Tibial nerve (tissue), 4 donors: ENCODE data around the gene FUT6.
A peak's percentile ranks its signal among the peaks of the same experiment; 100 is the strongest.

Experiments
- CTCF ChIP-seq, 5 experiments: fragments of 200-600 bp in 3 of 5; fragments of 450-650 bp in 2 of 5; sonication (generic) in 3 of 5; IDR thresholded peaks; one replicate each; pipeline ENCODE4 v1.5.1; 2016 to 2019; ENCODE audit warnings: antibody characterized with exemption in 5 of 5, mild to moderate bottlenecking in 3 of 5, moderate library complexity in 2 of 5
- EP300 ChIP-seq, 2 donors: sonication (generic); formaldehyde crosslinking; IDR thresholded peaks; one replicate each; pipeline ENCODE4 v1.6.1; 2017; ENCODE audit warnings: antibody characterized with exemption in 2 of 2, mild to moderate bottlenecking in 1 of 2
- POLR2A ChIP-seq, 2 donors: fragments of 450-650 bp; IDR thresholded peaks; one replicate each; pipeline ENCODE4 v1.6.1; 2017; ENCODE audit warnings: antibody characterized with exemption in 2 of 2, mild to moderate bottlenecking in 2 of 2, moderate library complexity in 2 of 2

- peak in 2 of 5 experiments; percentile 33 to 42 for TF ChIP-seq CTCF (IDR thresholded peaks at IDR 0.05)
- TF ChIP-seq POLR2A (IDR thresholded peaks at IDR 0.05), result peak in 1 of 2 donors; percentile 62
- TF ChIP-seq EP300 (IDR thresholded peaks at IDR 0.05), result peak; percentile 72 to 87
These were observed 48.7 kb downstream of the FUT6 start, which contains the start of gene DUS3L for GRCh38 chr19:5790559-5791520.
